Right lobe of liver (tissue), 4 donors: ENCODE measurements around the gene RAB36.

Experiments used
- CTCF ChIP-seq, 4 donors: fragments of 200-600 bp in 3 of 4; fragments of 450-650 bp in 1 of 4; IDR thresholded peaks; one replicate each; pipeline versions ENCODE4 v1.5.1 to v1.8.0; 2016 to 2022; ENCODE audit warnings: antibody characterized with exemption in 4 of 4, mild to moderate bottlenecking in 2 of 4
- POLR2A ChIP-seq: fragments of 450-650 bp; IDR thresholded peaks from one replicate; pipeline ENCODE4 v1.6.1; 2017; ENCODE audit warnings: antibody characterized with exemption, mild to moderate bottlenecking
- donor health status: DM: no; HTN: no; CAD: no.
- donor health status: DM: no; HTN: no; CAD: no.
- donor health status: DM: no; HTN: yes; CAD: no.

GRCh38 chr22:23103199-23103954, 41.9 kb upstream of the RAB36 start:
- TF ChIP-seq CTCF (IDR thresholded peaks at IDR 0.05): no peak
- no peak for TF ChIP-seq POLR2A
